Karpas-422 (cell line): ENCODE measurements around the gene NPVF. TPM values are rescaled to one million over a fixed set of nuclear protein-coding genes. Genes with fewer than 3 reads are reported as not detected.
A peak's percentile ranks its signal among the peaks of the same experiment; 100 is the strongest.

Source experiments
- DNase-seq: peaks from one replicate; pipeline ENCODE4 v3.0.0-alpha.2; 2015
- H2AFZ ChIP-seq: fragments of 200-600 bp; sonication (generic); 2 replicates; pipeline ENCODE4 v1.6.1; 2014; ENCODE audit warnings: antibody characterized with exemption, low read length, mixed read lengths
- H3K27ac ChIP-seq: fragments of 200-600 bp; sonication (generic); 2 replicates; pipeline ENCODE4 v1.5.1; 2014; ENCODE audit warnings: mild to moderate bottlenecking, low read length, moderate library complexity
- H3K27me3 ChIP-seq: fragments of 200-600 bp; sonication (generic); 2 replicates; pipeline ENCODE4 v1.6.1; 2014; ENCODE audit warnings: low read length, mixed read lengths
- H3K36me3 ChIP-seq: fragments of 200-600 bp; sonication (generic); 2 replicates; pipeline ENCODE4 v1.6.1; 2014; ENCODE audit warnings: low read length, mixed read lengths; ENCODE audit not compliant: insufficient read depth
- H3K4me1 ChIP-seq: fragments of 200-600 bp; sonication (generic); 2 replicates; pipeline ENCODE4 v1.6.1; 2014; ENCODE audit warnings: mild to moderate bottlenecking, low read length, mixed read lengths
- H3K4me2 ChIP-seq: fragments of 200-600 bp; sonication (generic); 2 replicates; pipeline ENCODE4 v1.6.1; 2014; ENCODE audit warnings: low read length, low read depth, mild to moderate bottlenecking; ENCODE audit not compliant: poor library complexity, severe bottlenecking
- H3K4me3 ChIP-seq: fragments of 200-600 bp; sonication (generic); 2 replicates; pipeline ENCODE4 v1.5.1; 2014; ENCODE audit warnings: mild to moderate bottlenecking, antibody characterized with exemption, low read length, mixed read lengths
- H3K79me2 ChIP-seq: fragments of 200-600 bp; sonication (generic); 2 replicates; pipeline ENCODE4 v1.6.1; 2014; ENCODE audit warnings: mild to moderate bottlenecking, low read length, mixed read lengths
- H3K9ac ChIP-seq: fragments of 200-600 bp; sonication (generic); 2 replicates; pipeline ENCODE4 v1.6.0; 2014; ENCODE audit warnings: low read length
- H3K9me2 ChIP-seq: fragments of 200-600 bp; sonication (generic), shearing (Covaris generic); replicated peaks from 2 replicates; pipeline ENCODE4 v1.6.0; 2014; ENCODE audit warnings: mild to moderate bottlenecking, low read length, moderate library complexity; ENCODE audit not compliant: insufficient read depth
- H3K9me3 ChIP-seq: fragments of 300-700, 200-600 bp; sonication (generic); 2 replicates; pipeline ENCODE4 v1.6.1; 2014; ENCODE audit warnings: low read length, mixed read lengths
- H4K20me1 ChIP-seq: fragments of 200-600 bp; sonication (generic); 2 replicates; pipeline ENCODE4 v1.6.1; 2014; ENCODE audit warnings: mild to moderate bottlenecking, antibody characterized with exemption, low read length, low read depth; ENCODE audit not compliant: insufficient read depth
- total RNA-seq: library from RNA; depleted of rRNA; stranded (reverse); fragments of >200 nt; shearing (Covaris generic); gene quantifications from 2 replicates; pipeline ENCODE4 v1.2.3, GENCODE V29; 2014; ENCODE audit warnings: low replicate concordance; rRNA removed

The NPVF gene
- total RNA-seq = not detected in 2 replicates

GRCh38 chr7:25228386-25228785 is at the start of gene NPVF:
TSS of gene NPVF (minus strand) at chr7:25228486. CDS start at chr7:25228439, 47 bp downstream.
- Histone ChIP-seq H2AFZ (no peak within 1 kb of the TSS), H4K20me1 (no peaks in the 10 kb centered on the region), H3K4me1 (no peaks in the 10 kb centered on the region), H3K27ac (no peak within 1 kb of the TSS), H3K4me2 (no peak within 1 kb of the TSS), H3K9me3 (no peaks in the 10 kb centered on the region), H3K4me3 (no peak within 1 kb of the TSS), H3K9ac (no peak within 1 kb of the TSS), H3K79me2 (no peaks in the 10 kb centered on the region), H3K36me3 (no peaks in the 10 kb centered on the region), H3K9me2 (no peaks in the 10 kb centered on the region), H3K27me3 (no peaks in the 10 kb centered on the region)
- DNase-seq = no peak

- Histone ChIP-seq H3K27ac (peak overlapping the region; percentile 65), H3K36me3 (no peaks in the 10 kb centered on the region), H3K9ac (no peak overlapping the region), H3K4me2 (peak overlapping the region; percentile 62), H2AFZ (peak overlapping the region; percentile 60), H4K20me1 (no peaks in the 10 kb centered on the region), H3K4me1 (peaks cover 32% of the 10 kb centered on the region), H3K27me3 (no peaks in the 10 kb centered on the region), H3K79me2 (no peaks in the 10 kb centered on the region), H3K4me3 (peak overlapping the region; percentile 26), H3K9me2 (no peaks in the 10 kb centered on the region), H3K9me3 (no peaks in the 10 kb centered on the region)
- DNase-seq = peak; percentile 92
Observed at GRCh38 chr7:25272265-25272664, 44.0 kb upstream of the NPVF start.

GRCh38 chr7:25263337-25263736 is 35.1 kb upstream of the NPVF start:
- H3K4me2 ChIP-seq = no peak overlapping the region
- H3K36me3 ChIP-seq = no peaks in the 10 kb centered on the region
- H3K9ac ChIP-seq = no peak overlapping the region
- H3K4me3 ChIP-seq = no peak overlapping the region
- no peak for DNase-seq
- no peak overlapping the region for H3K27ac ChIP-seq
- no peaks in the 10 kb centered on the region for H3K27me3 ChIP-seq
- no peaks in the 10 kb centered on the region for H3K9me3 ChIP-seq
- H4K20me1 ChIP-seq = no peaks in the 10 kb centered on the region
- no peak overlapping the region for H2AFZ ChIP-seq
- H3K9me2 ChIP-seq = no peaks in the 10 kb centered on the region
- peaks cover 39% of the 10 kb centered on the region for H3K4me1 ChIP-seq
- H3K79me2 ChIP-seq = no peaks in the 10 kb centered on the region

GRCh38 chr7:25262586-25262985 is 34.3 kb upstream of the NPVF start:
- Histone ChIP-seq H3K4me2 (no peak overlapping the region), H3K27me3 (no peaks in the 10 kb centered on the region), H3K79me2 (no peaks in the 10 kb centered on the region), H3K4me1 (peaks cover 37% of the 10 kb centered on the region), H3K27ac (no peak overlapping the region), H3K4me3 (no peak overlapping the region), H3K9me2 (no peaks in the 10 kb centered on the region), H2AFZ (no peak overlapping the region), H3K36me3 (no peaks in the 10 kb centered on the region), H3K9ac (no peak overlapping the region), H4K20me1 (no peaks in the 10 kb centered on the region), H3K9me3 (no peaks in the 10 kb centered on the region)
- no peak for DNase-seq

- peak overlapping the region; percentile 39 for H3K4me3 ChIP-seq
- no peaks in the 10 kb centered on the region for H3K9me3 ChIP-seq
- H3K27me3 ChIP-seq = no peaks in the 10 kb centered on the region
- H3K36me3 ChIP-seq = no peaks in the 10 kb centered on the region
- no peaks in the 10 kb centered on the region for H3K9me2 ChIP-seq
- H3K79me2 ChIP-seq = no peaks in the 10 kb centered on the region
- peak overlapping the region; percentile 86; the same call in 1 of the 2 replicates for H2AFZ ChIP-seq
- peak overlapping the region; percentile 60 for H3K27ac ChIP-seq
- H4K20me1 ChIP-seq = no peaks in the 10 kb centered on the region
- H3K9ac ChIP-seq = peak overlapping the region; percentile 38
- peak; percentile 50 for DNase-seq
- H3K4me1 ChIP-seq = peaks cover 31% of the 10 kb centered on the region
- peak overlapping the region; percentile 72 for H3K4me2 ChIP-seq
Observed at GRCh38 chr7:25261545-25262140, 33.4 kb upstream of the NPVF start.

GRCh38 chr7:25260862-25261494 is 32.7 kb upstream of the NPVF start:
- no peaks in the 10 kb centered on the region for H3K9me3 ChIP-seq
- peaks cover 31% of the 10 kb centered on the region for H3K4me1 ChIP-seq
- H3K9ac ChIP-seq = peak overlapping the region; percentile 38
- H3K27me3 ChIP-seq = no peaks in the 10 kb centered on the region
- H3K36me3 ChIP-seq = no peaks in the 10 kb centered on the region
- DNase-seq = peak; percentile 88
- peak overlapping the region; percentile 39 for H3K4me3 ChIP-seq
- H4K20me1 ChIP-seq = no peaks in the 10 kb centered on the region
- H3K9me2 ChIP-seq = no peaks in the 10 kb centered on the region
- H3K27ac ChIP-seq = peak overlapping the region; percentile 60
- H3K79me2 ChIP-seq = no peaks in the 10 kb centered on the region
- H2AFZ ChIP-seq = peak overlapping the region; percentile 86
- H3K4me2 ChIP-seq = peak overlapping the region; percentile 72

- Histone ChIP-seq H2AFZ (peak overlapping the region; percentile 86), H3K36me3 (no peaks in the 10 kb centered on the region), H3K4me2 (peak overlapping the region; percentile 72), H3K27ac (no peak overlapping the region), H3K9ac (no peak overlapping the region), H3K4me3 (no peak overlapping the region), H3K9me2 (no peaks in the 10 kb centered on the region), H3K27me3 (no peaks in the 10 kb centered on the region), H3K9me3 (no peaks in the 10 kb centered on the region), H3K4me1 (peaks cover 31% of the 10 kb centered on the region), H3K79me2 (no peaks in the 10 kb centered on the region), H4K20me1 (no peaks in the 10 kb centered on the region)
- DNase-seq = peak; percentile 94
Observed at GRCh38 chr7:25259487-25260243, 31.4 kb upstream of the NPVF start.

- H3K9me3 ChIP-seq = no peaks in the 10 kb centered on the region
- no peaks in the 10 kb centered on the region for H3K27me3 ChIP-seq
- no peaks in the 10 kb centered on the region for H3K36me3 ChIP-seq
Observed at GRCh38 chr7:25256333-25256819, 28.1 kb upstream of the NPVF start.

More at GRCh38 chr7:25256333-25256819, 28.1 kb upstream of the NPVF start:
- Histone ChIP-seq H3K9ac (no peak overlapping the region), H3K79me2 (no peaks in the 10 kb centered on the region), H3K4me3 (no peak overlapping the region), H4K20me1 (no peaks in the 10 kb centered on the region), H3K4me2 (no peak overlapping the region), H3K9me2 (no peaks in the 10 kb centered on the region), H3K27ac (no peak overlapping the region), H3K4me1 (peaks cover 23% of the 10 kb centered on the region), H2AFZ (no peak overlapping the region)
- no peak for DNase-seq
